ENCODE results near the gene CHPF. TPM values are rescaled to one million over a fixed set of nuclear protein-coding genes. Genes with fewer than 3 reads are reported as not detected.

Gene CHPF
- total and polyA plus RNA-seq, 2 donors (not counting 3 experiments of a cell fraction or from before 2014, with no cell fraction given) = 0.24 to 0.32 TPM

DNA sequence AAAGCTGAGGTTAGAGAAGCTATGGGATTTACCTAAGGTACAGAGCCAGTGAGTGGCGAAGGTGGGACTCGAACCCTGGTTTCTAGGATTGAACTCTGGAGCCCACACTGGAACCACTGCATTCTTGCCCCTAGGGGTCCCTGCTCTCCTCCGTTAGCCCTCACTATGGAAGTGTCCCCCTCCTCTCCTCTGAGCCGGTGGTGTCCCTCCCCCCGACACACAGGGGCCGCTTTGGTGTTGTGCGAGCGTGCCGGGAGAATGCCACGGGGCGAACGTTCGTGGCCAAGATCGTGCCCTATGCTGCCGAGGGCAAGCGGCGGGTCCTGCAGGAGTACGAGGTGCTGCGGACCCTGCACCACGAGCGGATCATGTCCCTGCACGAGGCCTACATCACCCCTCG, 53.4 kb downstream of the CHPF start:
- Histone ChIP-seq H3K79me2 (ENCODE audit: control insufficient read depth, insufficient read depth, low read length) (no peaks in the 10 kb centered on the region), H3K4me3 (replicated peaks in 1 of 3; ENCODE audit: insufficient read depth in 1 of 3, low read depth in 1 of 3, low read length in 3 of 3) (no peak overlapping the region), H3K36me3 (ENCODE audit: control insufficient read depth in 2 of 2, extremely low read depth in 1 of 2, insufficient read depth in 2 of 2, low read length in 2 of 2) (no peaks in the 10 kb centered on the region), H4K20me1 (replicated peaks; ENCODE audit: control insufficient read depth, extremely low read depth, insufficient read depth, low read length) (no peaks in the 10 kb centered on the region), H2AFZ (ENCODE audit: low read depth, low read length) (no peak overlapping the region), H3K27me3 (ENCODE audit: control insufficient read depth in 2 of 2, insufficient read depth in 2 of 2, low read length in 2 of 2) (peaks cover 28 to 33% of the 10 kb centered on the region in 2 experiments), H3K9ac (replicated peaks; ENCODE audit: extremely low read depth, insufficient read depth, low read length) (no peak overlapping the region), H3K9me1 (replicated peaks; ENCODE audit: control insufficient read depth, extremely low read depth, insufficient read depth, low read length) (no peaks in the 10 kb centered on the region), H3K4me2 (ENCODE audit: insufficient read depth, low read length) (no peak overlapping the region), H3K4me1 (ENCODE audit: control insufficient read depth, extremely low read depth, insufficient read depth, low read length) (no peaks in the 10 kb centered on the region), H3K9me3 (replicated peaks; ENCODE audit: control insufficient read depth, insufficient read depth, low read length) (no peaks in the 10 kb centered on the region), H3K27ac (ENCODE audit: insufficient read depth, low read depth, low read length) (no peak overlapping the region)
- no TSS peak for BruUV-seq (replicated peaks)
- intact Hi-C loops (cut with micrococcal nuclease) = no loop called here
- DNase-seq (ENCODE audit: low read depth, low spot score) (no peak), FAIRE-seq (no peak)
- dilution Hi-C loops (cut with MboI; ENCODE audit: extremely low pct_ligation_motif_present, low sequenced_read_pairs) = no loop called here
- CTCF ChIA-PET = interaction anchor here (1.5 to 19.9 kb wide), 2 partner anchors 20 to 39 kb away, joined by 6 to 731 read pairs; no protein-coding TSS in a partner anchor
- TF ChIP-seq POLR2AphosphoS5 (IDR thresholded peaks at IDR 0.05; ENCODE audit: insufficient read depth, low read depth, low read length) = no peak
- TF ChIP-seq EZH2 (IDR thresholded peaks at IDR 0.05; ENCODE audit: borderline replicate concordance, low read depth, low read length, severe bottlenecking) = no peak
- TF ChIP-seq CTCF (IDR thresholded peaks at IDR 0.05; ENCODE audit: extremely low read depth in 1 of 2, insufficient read depth in 1 of 2, low read depth in 1 of 2, low read length in 2 of 2) = no peak
- no peak for TF ChIP-seq MAX (IDR thresholded peaks at IDR 0.05; ENCODE audit: insufficient read depth, insufficient read length)
- no peak for TF ChIP-seq GATA2 (IDR thresholded peaks at IDR 0.05; ENCODE audit: insufficient read depth, insufficient read length, low read depth, low read length)
- no peak for TF ChIP-seq FOS (IDR thresholded peaks at IDR 0.05; ENCODE audit: borderline replicate concordance, insufficient read depth, low read length)
- no peak for TF ChIP-seq MYC (IDR thresholded peaks at IDR 0.05; ENCODE audit: low read depth, low read length)
- no peak for TF ChIP-seq JUN (IDR thresholded peaks at IDR 0.05; ENCODE audit: borderline replicate concordance, insufficient read depth, insufficient read length, low read depth)
- TF ChIP-seq POLR2A (IDR thresholded peaks at IDR 0.05; ENCODE audit: low read depth, low read length) = no peak
- POLR2A ChIA-PET = no interaction called here
